HT1080 (cell line): ENCODE measurements around the gene CYP26A1. TPM values are rescaled to one million over a fixed set of nuclear protein-coding genes. Genes with fewer than 3 reads are reported as not detected.

Experiments
- DNase-seq: peaks from one replicate; pipeline ENCODE4 v3.0.0-alpha.2; 2015; ENCODE audit warnings: low read depth
- total RNA-seq: library from RNA; depleted of rRNA; stranded (reverse); fragments of >200 nt; shearing (Covaris generic); gene quantifications from 2 replicates; pipeline ENCODE4 v1.2.3, GENCODE V29; 2014; rRNA removed

CYP26A1 gene
- total RNA-seq, 1 experiment from 2014 or later, result not detected

- DNase-seq, result no peak
Measured at GRCh38 chr10:93113042-93113441, 39.3 kb downstream of the CYP26A1 start.

GRCh38 chr10:93115661-93116383 lies 42.1 kb downstream of the CYP26A1 start:
- peak; percentile 57 for DNase-seq

- DNase-seq, result no peak
Measured at GRCh38 chr10:93121311-93121710, 47.6 kb downstream of the CYP26A1 start.

DNA sequence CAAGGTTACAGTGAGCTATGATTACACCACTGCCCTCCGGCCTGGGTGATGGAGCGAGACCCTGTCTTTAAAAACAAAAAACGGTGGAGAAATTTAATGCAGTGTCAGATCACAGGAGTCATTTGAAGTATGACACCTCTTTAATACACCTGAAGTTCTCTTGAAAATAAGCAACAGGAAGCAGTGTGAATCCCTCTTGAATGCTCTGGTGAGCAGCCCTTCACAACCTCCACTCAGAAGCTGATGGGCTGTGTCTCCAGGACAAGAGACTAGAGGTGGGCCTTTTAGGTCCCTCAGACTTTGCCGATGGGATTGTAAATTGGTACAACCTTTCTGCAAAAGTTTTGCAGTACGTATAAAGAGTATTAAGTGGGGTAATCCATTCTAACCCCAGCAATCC lies 50.1 kb downstream of the CYP26A1 start:
- DNase-seq, result no peak

DNA sequence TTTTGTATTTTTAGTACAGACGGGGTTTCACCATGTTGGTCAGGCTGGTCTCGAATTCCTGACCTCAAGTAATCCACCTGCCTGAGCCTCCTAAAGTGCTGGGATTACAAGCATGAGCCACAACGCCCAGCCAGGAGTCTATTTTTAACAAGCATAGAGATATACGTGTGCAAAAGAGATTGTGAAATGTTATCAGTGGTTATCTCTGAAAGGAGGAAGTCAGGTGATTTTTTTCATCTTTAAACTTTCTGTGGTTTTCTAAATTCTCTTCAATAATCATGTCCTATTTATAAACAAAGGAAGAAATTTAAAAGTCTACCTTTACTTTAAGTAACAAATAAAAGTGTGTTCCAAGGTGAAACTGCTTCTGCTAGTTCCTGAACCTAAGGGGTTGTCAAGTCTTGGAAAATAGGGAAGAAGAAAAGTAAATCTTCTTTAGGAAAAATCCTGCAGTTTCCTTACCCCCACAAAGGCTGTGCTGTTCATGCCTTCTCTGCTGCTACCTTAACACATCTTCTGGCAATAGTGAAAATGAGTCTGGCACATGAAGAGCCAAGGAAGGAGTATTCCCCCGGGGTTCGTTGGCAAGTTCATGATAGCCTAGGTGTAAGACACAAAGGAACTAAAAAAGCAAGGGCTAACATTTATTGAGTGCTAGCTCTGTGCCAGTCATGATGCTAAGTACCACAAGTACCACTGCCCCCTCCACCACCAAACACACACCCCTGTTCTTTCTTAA lies 51.1 kb downstream of the CYP26A1 start:
- DNase-seq, result no peak

GRCh38 chr10:93125966-93126365 lies 52.3 kb downstream of the CYP26A1 start:
- no peak for DNase-seq

- no peak for DNase-seq
Measured at GRCh38 chr10:93126483-93127052, 52.9 kb downstream of the CYP26A1 start.

Other genes starting within 250 kb of the CYP26A1 start
- gene EXOC6, start 225.4 kb upstream of the CYP26A1 start, total RNA-seq, result 8.6 and 32.2 TPM in 2 replicates
- not detected in 2 replicates for gene CYP26C1, start 13.1 kb upstream of the CYP26A1 start, total RNA-seq